Measurements from ENCODE around the gene DUS3L. TPM values are rescaled to one million over a fixed set of nuclear protein-coding genes. Genes with fewer than 3 reads are reported as not detected.
"Not testable (repeated sequence)": the region's sequence is repeated elsewhere in the genome, so short reads cannot be mapped to it uniquely, and the experiment has no call there.

The DUS3L gene
- total RNA-seq, 2 experiments from 2014 or later, result 41.9 to 44.4 TPM

DNA sequence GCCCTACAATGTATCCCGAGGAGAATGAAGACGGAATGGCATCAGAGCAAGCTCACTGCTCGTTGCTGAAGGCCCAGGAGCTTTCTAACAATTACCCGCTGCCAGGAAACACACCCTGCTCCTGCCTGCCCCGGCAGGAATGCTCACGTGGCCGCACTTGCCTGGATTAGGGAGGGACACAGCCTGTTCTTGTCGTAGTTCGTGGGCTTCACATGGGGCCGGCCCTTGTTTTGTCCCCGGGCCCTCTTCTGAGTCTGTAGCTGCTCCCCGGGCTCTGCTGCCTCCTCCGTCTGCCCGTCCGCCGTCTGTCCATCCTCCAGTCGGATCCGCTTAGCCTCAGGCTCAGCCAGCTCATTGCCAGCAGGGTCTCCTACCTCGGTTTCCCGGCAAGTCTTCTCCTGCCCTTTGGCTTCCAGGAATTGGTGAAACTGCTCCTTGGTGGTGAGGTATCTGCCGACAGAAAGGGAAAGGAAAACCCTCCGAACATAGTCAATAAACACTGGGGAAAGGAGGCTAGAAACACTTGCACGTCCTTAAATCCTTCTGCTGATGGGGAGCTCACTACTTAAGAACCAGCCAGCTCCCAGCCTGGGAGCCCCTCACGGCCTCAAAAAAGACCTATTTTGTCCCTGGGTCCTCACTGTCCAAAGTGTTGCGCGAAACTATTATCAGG lies 941 bp downstream of the DUS3L start:
- Mint-ChIP-seq H3K27ac (peak overlapping the region; percentile 100), H3K9me3 (no peaks in the 10 kb centered on the region), H3K4me3 (peak overlapping the region; percentile 100), H3K4me1 (ENCODE audit: low read depth) (peaks cover 12% of the 10 kb centered on the region), H3K36me3 (peaks cover 33% of the 10 kb centered on the region), H3K27me3 (no peaks in the 10 kb centered on the region)
- intact Hi-C loops (cut with micrococcal nuclease), result loop anchor here (1.0 to 10.0 kb wide), 7 partner anchors 70 to 1275 kb away; partner anchors contain the start of genes CATSPERD, DPP9, LONP1 and MICOS13
- DNase-seq, result no peak
- ChIA-PET POLR2A (interaction anchor here (1.2 to 2.6 kb wide), 6 partner anchors 11 to 113 kb away, joined by 3 to 12 read pairs (median 4); partner anchors contain the start of gene NDUFA11), CTCF (interaction anchor here (0.5 to 7.6 kb wide), 3 partner anchors 14 to 327 kb away, joined by 4 to 84 read pairs (median 4); partner anchors contain the start of genes NRTN and VMAC)

DNA sequence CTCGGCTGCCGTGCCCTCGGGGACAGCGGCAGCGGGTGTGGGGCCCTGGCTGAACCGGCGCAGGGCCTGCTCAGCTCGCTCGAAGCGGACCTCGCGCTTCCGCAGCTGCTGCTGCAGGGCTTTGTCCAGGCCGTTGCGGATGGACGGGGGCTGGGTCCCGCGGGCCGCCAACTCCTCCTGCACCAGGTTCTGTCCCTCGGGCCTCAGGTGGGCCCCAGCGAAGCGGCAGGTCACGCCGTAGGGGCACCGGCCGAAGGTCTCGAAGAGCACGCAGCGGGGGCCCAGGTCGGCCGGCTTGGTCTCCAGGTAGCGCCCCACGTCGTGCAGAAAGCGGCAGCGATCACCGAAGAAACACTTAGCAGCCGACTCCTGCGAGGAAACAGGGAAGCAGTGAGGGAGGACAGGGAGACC lies 1.6 kb downstream of the DUS3L start:
- H3K27ac Mint-ChIP-seq, result no peak overlapping the region
- CTCF ChIA-PET, result interaction anchor here (7.6 kb wide), 1 partner anchor 14 kb away, joined by 84 read pairs; the partner anchor contains the start of gene NRTN
- DNase-seq, result no peak
- intact Hi-C loops (cut with micrococcal nuclease), result no loop called here
- peaks cover 33% of the 10 kb centered on the region for H3K36me3 Mint-ChIP-seq
- peaks cover 12% of the 10 kb centered on the region for H3K4me1 Mint-ChIP-seq (ENCODE audit: low read depth)
- no peak overlapping the region for H3K4me3 Mint-ChIP-seq
- no peaks in the 10 kb centered on the region for H3K9me3 Mint-ChIP-seq
- H3K27me3 Mint-ChIP-seq, result no peaks in the 10 kb centered on the region
- POLR2A ChIA-PET, result interaction anchor here (1.1 to 2.6 kb wide), 5 partner anchors 14 to 70 kb away, joined by 3 to 12 read pairs (median 3); partner anchors contain the start of genes CATSPERD and LONP1

DNA sequence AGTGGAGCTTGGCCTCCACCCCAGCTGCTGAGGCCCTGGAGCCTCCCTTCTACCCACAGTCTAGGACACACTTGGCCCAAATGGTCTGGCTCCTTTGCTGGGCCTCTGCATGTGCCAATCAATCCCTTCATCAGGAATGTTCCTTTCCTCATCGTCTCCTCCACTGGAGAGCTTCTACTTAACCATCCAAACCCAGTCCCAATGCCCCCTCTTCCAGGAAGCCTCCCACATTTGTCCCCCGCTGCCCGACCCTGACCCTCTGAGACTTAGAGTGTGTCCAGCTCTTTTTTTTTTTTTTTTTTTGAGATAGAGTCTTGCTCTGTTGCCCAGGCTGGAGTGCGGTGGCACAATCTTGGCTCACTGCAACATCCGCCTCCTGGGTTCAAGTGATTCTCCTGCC lies 2.5 kb downstream of the DUS3L start:
- intact Hi-C loops (cut with micrococcal nuclease), result no loop called here
- CTCF ChIA-PET, result interaction anchor here (0.8 to 1.1 kb wide), 2 partner anchors 16 to 99 kb away, joined by 3 to 4 read pairs; partner anchors contain the start of gene RPL36
- Mint-ChIP-seq H3K36me3 (peaks cover 35% of the 10 kb centered on the region), H3K4me1 (ENCODE audit: low read depth) (peaks cover 9% of the 10 kb centered on the region), H3K4me3 (no peak overlapping the region), H3K27me3 (no peaks in the 10 kb centered on the region), H3K9me3 (no peaks in the 10 kb centered on the region), H3K27ac (no peak overlapping the region)
- DNase-seq, result no peak
- POLR2A ChIA-PET, result interaction anchor here (1.1 kb wide), 2 partner anchors 40 to 68 kb away, joined by 3 read pairs; partner anchors contain the start of genes CATSPERD and LONP1

DNA sequence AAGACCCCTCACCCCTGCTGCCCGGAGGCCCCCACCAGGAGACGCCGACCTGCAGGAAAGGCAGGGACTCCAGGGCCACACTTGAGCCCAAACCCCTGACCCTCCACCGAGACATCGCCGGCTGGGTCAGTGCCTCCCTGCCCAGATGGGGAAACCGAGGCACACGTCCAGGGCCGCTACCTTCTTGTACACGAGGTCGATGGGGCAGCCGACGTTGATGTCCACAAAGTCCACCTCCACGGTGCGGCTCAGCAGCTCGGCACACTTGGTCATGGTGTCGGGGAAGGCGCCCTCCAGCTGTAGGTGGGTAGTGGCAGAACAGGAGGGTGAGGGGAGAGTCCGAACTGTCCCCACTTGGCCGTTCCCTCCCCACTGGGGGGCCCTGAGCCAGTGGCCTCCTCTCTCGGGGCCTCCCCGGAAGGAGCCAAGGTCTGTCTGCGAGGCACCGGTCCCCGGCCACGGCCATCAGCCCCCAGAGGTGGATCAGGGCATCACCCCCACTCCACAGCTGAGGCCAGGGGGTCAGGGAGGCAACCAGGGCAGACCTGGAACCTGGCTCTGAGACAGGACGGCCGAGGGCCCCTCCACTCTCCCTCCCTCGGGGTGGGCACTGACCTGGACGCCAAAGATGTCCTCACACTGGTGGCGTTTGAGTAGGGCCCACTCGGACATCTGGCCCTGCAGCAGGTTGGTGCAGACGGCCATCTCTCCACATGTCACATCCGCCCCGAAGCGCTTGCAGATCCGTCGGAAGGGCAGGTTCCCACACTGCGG lies 3.4 kb downstream of the DUS3L start:
- intact Hi-C loops (cut with micrococcal nuclease), result no loop called here
- no peak overlapping the region for H3K4me3 Mint-ChIP-seq
- H3K9me3 Mint-ChIP-seq, result no peaks in the 10 kb centered on the region
- no peak for DNase-seq
- H3K4me1 Mint-ChIP-seq (ENCODE audit: low read depth), result peaks cover 9% of the 10 kb centered on the region
- no peaks in the 10 kb centered on the region for H3K27me3 Mint-ChIP-seq
- ChIA-PET CTCF (interaction anchor here (1.1 kb wide), 1 partner anchor 16 kb away, joined by 4 read pairs; no protein-coding TSS in a partner anchor), POLR2A (no interaction called here)
- H3K36me3 Mint-ChIP-seq, result peaks cover 35% of the 10 kb centered on the region
- H3K27ac Mint-ChIP-seq, result no peak overlapping the region

DNA sequence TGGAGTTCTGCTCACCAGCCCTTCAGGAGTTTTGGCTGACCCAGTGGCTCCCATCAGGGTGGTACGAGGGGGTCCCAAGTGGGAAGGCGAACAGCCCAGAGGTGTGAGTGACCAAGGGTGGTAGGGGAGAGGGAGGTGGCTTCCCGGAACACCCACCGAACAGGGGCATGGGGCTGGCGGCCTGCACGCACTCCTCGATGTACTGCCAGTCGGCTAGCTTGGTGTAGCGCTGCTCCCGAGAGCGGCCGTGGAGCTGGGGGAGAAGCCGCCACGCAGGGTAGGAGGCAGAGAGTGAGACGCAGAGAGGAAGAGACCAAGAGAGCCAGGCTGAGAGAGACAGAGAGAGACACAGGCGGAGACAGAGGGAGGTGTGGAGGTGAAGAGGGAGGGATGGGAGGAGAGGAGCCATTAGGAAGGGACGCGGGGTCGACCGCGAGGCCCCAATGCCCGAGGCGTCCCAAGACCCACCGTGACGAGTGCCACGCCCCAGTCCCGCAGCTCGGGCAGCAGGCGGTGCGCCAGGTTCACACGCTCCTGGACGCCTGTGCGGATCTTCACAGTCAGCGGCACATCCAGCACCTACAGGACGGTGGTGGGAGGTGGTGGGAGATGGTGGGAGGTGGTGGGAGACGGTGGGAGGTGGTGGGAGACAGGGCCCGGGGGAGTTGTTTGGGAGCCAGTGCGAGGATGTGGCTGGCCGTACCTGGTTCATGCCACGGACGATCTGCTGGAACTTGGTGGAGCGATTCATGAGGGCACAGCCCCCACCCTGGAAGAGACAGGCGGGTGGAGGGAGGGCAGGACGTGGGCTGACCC lies 4.2 kb downstream of the DUS3L start:
- Mint-ChIP-seq H3K4me3 (no peak overlapping the region), H3K27me3 (no peaks in the 10 kb centered on the region), H3K27ac (no peak overlapping the region), H3K9me3 (no peaks in the 10 kb centered on the region), H3K4me1 (ENCODE audit: low read depth) (peaks cover 9% of the 10 kb centered on the region), H3K36me3 (peaks cover 35% of the 10 kb centered on the region)
- intact Hi-C loops (cut with micrococcal nuclease), result no loop called here
- POLR2A ChIA-PET, result no interaction called here
- DNase-seq, result no peak
- CTCF ChIA-PET, result no interaction called here

DNA sequence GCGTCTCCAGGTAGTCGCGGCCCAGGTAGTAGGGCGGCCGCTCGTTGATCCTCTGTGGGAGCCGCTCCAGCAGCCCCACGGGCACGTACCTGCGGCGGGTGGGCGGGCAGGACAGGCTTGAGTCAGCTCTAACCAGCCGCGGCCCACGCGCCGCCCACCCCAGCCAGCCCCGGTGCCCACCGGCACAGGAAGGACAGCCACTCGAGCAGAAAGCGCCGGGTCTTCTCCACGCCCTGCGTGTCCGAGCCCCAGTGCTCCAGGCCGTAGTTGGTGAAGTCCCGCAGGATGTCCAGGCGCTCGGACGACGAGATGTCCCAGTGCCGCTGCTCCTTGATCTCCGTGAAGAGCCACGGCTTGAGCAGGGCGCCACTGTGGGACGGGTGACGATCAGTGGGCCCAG lies 5.5 kb downstream of the DUS3L start:
- Mint-ChIP-seq H3K9me3 (no peaks in the 10 kb centered on the region), H3K36me3 (peaks cover 31% of the 10 kb centered on the region), H3K4me1 (ENCODE audit: low read depth) (peaks cover 5% of the 10 kb centered on the region), H3K27me3 (no peaks in the 10 kb centered on the region), H3K27ac (no peak overlapping the region), H3K4me3 (no peak overlapping the region)
- ChIA-PET POLR2A (no interaction called here), CTCF (no interaction called here)
- intact Hi-C loops (cut with micrococcal nuclease), result no loop called here
- DNase-seq, result no peak

DNA sequence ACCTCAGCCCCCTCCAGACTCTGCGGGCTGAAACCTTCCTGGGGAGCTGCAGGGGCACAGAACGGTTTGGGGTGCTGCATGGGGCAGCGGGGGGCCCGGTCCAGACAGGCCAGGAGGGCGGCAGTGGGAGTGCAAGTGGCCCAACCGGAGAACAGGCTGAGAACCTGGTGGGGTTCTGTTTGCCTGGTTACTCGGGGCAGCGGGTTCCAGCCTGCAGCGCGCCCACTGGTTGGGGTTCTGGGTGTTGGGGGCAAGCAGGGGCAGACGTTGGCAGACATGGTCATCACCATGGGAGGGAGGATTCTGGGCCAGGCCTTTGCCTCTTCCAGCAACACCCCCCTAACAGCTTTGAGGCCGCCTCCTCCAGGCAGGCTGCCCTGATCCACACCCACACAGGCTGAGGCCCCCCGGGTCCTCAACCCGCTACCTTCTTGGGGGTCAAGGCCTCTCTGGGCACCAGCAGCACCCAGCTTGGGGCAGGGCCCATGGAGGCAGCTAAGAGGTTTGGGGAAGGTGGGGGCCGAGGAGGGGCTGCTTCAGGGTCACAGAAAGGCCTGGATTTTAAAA lies 6.3 kb downstream of the DUS3L start, which contains the start of gene PRR22:
PRR22 (minus strand) TSS at position 166 of the 567 bp plus-strand sequence; CDS start at position 80, 86 bp downstream.
- Mint-ChIP-seq H3K36me3 (peaks cover 24% of the 10 kb centered on the region), H3K4me3 (no peak within 1 kb of the TSS), H3K27me3 (no peaks in the 10 kb centered on the region), H3K27ac (no peak within 1 kb of the TSS), H3K9me3 (no peaks in the 10 kb centered on the region), H3K4me1 (ENCODE audit: low read depth) (no peaks in the 10 kb centered on the region)
- ChIA-PET POLR2A (no interaction called here), CTCF (no interaction called here)
- intact Hi-C loops (cut with micrococcal nuclease), result no loop called here
- no peak for DNase-seq

DNA sequence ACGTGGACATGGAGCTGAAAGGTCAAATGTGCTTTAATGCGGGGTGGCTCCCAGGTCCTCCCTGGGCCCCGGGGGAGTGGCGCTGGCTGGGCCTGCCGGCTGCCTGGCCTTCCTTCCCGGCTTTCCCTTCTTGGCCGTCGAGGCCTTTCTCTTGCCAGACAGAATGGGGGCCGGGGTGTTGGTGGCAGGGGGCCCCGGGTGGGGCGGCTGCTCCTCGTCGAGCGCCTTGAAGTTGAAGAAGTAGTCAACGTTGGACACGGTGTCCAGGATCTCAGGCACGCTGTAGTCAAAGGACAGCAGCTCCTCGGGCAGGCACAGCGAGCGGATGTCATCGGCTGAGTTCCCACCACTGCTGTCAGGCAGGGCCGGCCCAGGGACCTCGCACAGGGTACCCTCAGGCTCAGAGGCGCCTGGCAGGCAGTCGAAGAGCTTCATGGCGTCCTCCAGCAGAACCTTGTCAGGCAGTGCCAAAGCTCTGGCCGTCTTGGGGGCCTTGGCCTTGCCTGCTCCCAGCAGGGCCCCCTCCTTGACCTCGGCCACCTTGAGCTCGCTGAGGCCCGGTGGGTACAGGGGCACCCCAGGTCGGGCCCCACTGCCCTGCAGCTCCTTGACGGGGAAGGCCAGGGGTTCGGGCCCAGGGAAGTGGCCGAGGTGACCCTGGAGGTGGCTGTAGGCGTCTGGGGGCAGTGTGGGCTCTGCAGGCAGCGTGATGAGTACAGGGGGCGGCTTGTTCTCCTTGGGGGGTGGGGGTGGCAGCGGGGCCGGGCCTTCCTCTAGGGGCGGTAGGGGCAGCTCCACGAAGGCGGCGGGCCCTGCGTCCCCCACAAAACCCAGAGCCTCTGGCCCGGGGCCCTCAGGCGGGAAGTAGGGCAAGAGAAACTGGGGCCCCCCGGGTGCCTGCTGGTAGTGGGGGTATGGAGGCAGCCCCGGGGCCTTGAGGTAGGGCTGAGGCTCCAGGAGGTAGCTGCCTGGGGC lies 7.7 kb downstream of the DUS3L start:
- Mint-ChIP-seq H3K27ac (no peak overlapping the region), H3K4me3 (no peak overlapping the region), H3K9me3 (no peaks in the 10 kb centered on the region), H3K27me3 (no peaks in the 10 kb centered on the region), H3K4me1 (ENCODE audit: low read depth) (no peaks in the 10 kb centered on the region), H3K36me3 (peaks cover 19% of the 10 kb centered on the region)
- DNase-seq, result no peak
- ChIA-PET CTCF (interaction anchor here (0.8 to 1.1 kb wide), 2 partner anchors 21 to 93 kb away, joined by 3 read pairs; no protein-coding TSS in a partner anchor), POLR2A (interaction anchor here (0.7 kb wide), 1 partner anchor 93 kb away, joined by 3 read pairs; the partner anchor contains the start of gene RPL36)
- intact Hi-C loops (cut with micrococcal nuclease), result no loop called here

DNA sequence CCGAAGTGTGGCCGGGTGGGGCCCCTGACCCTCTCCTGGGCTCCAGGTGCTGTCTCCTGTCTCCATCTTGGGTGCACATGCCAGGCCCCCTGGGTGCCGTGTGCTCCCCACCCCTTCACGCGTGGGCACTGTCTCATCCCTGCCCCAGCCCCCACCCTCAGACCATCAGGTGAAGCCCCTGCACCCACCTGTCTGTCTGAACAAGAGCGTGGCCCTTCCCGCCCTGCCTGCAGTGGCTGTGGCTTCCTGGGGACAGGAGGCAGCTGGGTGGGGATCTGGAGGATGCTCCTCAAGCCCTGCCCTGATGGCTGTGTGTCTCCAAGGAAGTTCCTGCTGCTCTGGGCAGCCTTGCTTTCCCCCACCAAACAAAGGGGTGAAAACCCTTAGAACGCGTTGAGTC lies 8.6 kb downstream of the DUS3L start:
- ChIA-PET POLR2A (no interaction called here), CTCF (no interaction called here)

DNA sequence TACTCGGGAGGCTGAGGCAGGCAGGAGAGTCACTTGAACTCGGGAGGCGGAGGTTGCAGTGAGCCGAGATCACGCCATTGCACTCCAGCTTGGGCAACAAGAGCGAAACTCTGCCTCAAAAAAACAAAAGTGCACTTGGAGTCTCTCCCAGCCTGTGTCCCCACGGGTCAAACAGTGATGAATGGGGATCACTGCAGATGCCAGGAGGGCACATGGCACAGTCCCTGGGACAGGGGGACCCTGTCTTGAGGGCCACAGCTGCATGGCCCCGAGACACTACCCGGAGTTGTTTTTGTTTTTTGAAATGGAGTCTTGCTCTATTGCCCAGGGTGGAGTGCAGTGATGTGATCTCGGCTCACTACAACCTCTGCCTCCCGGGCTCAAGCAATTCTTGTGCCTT lies 10.0 kb downstream of the DUS3L start:
- intact Hi-C loops (cut with micrococcal nuclease); H3K27me3 Mint-ChIP-seq; DNase-seq; H3K9me3 Mint-ChIP-seq; H3K4me3 Mint-ChIP-seq; H3K4me1 Mint-ChIP-seq (ENCODE audit: low read depth); H3K27ac Mint-ChIP-seq; H3K36me3 Mint-ChIP-seq: not testable (repeated sequence)
- POLR2A ChIA-PET, result interaction anchor here (0.6 kb wide), 1 partner anchor 55 kb away, joined by 3 read pairs; no protein-coding TSS in a partner anchor
- CTCF ChIA-PET, result interaction anchor here (2.4 kb wide), 1 partner anchor 23 kb away, joined by 10 read pairs; no protein-coding TSS in a partner anchor

More for the DNA sequence above, 8.6 kb downstream of the DUS3L start:
- no peak for DNase-seq
- Mint-ChIP-seq H3K4me1 (ENCODE audit: low read depth) (no peaks in the 10 kb centered on the region), H3K4me3 (no peak overlapping the region), H3K27ac (no peak overlapping the region), H3K36me3 (peaks cover 16% of the 10 kb centered on the region), H3K27me3 (no peaks in the 10 kb centered on the region), H3K9me3 (no peaks in the 10 kb centered on the region)
- intact Hi-C loops (cut with micrococcal nuclease), result no loop called here

Measured in activated CD4-positive, alpha-beta memory T cell treated with anti-CD3 and anti-CD28 coated beads for 36 hours (primary cell).